ENCODE measurements around the gene RPH3AL. TPM values are rescaled to one million over a fixed set of nuclear protein-coding genes. Genes with fewer than 3 reads are reported as not detected.

The RPH3AL gene
- total and polyA plus RNA-seq, 2 donors from 2014 or later: 18.1 to 55.9 TPM

DNA sequence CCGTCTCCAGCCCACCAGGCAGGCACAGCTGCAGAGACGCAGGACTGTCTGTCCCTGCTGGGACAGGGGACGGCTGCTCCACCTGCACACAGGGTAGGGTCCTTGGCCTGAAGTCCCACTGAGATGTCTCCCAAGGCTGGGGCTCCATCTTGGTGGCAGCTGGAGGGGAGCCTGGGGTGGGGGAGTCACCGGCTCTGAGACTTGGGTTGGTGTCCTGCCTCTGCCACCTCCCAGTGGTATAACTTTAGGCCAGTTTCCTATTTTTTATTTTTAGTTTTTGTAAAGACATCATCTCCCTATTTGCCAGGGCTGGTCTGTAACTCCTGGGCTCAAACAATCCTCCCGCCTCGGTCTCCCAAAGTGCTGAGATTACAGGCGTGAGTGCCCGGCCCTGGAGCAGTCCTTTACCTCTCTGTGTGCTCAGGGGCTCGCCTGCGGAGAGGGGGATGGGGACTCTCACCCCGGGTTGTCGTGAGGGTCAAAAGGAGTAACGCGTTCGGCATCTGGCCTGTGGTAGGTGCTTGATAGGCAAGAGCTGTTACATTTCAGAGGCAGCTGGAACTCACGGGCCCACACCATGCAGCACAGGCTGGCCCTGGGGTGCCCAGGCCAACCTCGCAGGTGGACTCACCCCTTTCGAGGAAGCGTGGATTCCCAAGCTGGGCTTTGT lies 124.5 kb downstream of the RPH3AL start:
- TF ChIP-seq, protein P1, sequence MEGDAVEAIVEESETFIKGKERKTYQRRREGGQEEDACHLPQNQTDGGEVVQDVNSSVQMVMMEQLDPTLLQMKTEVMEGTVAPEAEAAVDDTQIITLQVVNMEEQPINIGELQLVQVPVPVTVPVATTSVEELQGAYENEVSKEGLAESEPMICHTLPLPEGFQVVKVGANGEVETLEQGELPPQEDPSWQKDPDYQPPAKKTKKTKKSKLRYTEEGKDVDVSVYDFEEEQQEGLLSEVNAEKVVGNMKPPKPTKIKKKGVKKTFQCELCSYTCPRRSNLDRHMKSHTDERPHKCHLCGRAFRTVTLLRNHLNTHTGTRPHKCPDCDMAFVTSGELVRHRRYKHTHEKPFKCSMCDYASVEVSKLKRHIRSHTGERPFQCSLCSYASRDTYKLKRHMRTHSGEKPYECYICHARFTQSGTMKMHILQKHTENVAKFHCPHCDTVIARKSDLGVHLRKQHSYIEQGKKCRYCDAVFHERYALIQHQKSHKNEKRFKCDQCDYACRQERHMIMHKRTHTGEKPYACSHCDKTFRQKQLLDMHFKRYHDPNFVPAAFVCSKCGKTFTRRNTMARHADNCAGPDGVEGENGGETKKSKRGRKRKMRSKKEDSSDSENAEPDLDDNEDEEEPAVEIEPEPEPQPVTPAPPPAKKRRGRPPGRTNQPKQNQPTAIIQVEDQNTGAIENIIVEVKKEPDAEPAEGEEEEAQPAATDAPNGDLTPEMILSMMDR (IDR thresholded peaks at IDR 0.05; ENCODE audit: borderline replicate concordance, extremely low read depth, insufficient read depth): no peak
- Histone ChIP-seq H3K9ac (ENCODE audit: low read length in 3 of 3) (no peak overlapping the region), H3K36me3 (ENCODE audit: control insufficient read depth in 2 of 3, insufficient read depth in 3 of 3, low read length in 3 of 3) (no peaks in the 10 kb centered on the region), H3K27ac (ENCODE audit: low read depth in 2 of 2, low read length in 2 of 2) (no peak overlapping the region), H3K4me3 (ENCODE audit: low read length in 3 of 3) (no peak overlapping the region), H3K27me3 (ENCODE audit: control insufficient read depth, insufficient read depth, low read length) (no peaks in the 10 kb centered on the region), H3K9me3 (ENCODE audit: control insufficient read depth in 2 of 3, insufficient read depth in 1 of 3, low read length in 3 of 3) (no peaks in the 10 kb centered on the region), H3K4me1 (ENCODE audit: control insufficient read depth in 2 of 3, insufficient read depth in 2 of 3, low read depth in 1 of 3, low read length in 3 of 3) (no peaks in the 10 kb centered on the region)
- intact Hi-C loops (cut with DNase I): no loop called here
- peak in 1 of 5 donors; percentile 64 for DNase-seq
- no peak for FAIRE-seq

DNA sequence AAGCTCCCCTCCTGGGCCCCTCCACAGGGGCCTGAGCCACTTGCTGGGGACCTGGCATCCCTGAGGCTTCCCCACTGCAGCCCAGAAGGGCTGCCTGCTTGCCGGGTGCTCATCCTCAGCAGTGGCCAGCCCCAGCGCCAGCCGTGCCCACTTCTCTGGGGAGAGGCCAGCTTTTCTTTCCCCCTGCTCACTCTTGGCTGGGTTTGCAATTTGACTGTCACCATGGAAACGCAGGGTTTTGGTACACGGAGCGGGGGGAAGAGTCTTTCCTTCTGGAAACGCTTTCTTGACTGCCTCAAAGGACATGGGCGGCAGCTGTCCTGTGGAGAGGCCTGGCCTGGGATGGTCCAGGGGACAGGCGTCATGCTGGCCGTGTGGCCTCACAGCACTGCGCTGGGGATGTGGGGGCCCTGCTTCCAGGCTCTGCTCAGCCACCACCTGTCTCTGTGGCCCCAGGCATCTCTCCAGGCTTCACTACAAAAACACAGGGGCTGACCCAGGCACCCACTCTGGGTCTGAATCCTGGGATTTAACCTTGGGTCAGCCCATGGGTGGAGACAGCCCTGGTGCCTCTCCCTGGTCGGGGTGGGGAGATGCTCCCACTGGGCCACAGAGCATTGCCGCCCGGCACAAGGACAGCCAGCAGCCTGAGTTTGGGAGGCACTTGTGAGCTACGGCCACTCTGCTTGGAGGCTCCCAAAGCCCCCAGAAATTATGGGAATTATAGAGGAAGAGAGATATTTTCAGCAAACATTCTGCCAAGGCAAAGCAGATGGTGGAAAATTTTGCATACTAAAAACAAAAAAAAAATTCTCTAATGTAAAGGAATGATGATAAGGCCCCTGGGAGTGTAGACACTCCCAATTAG lies 125.3 kb downstream of the RPH3AL start:
- H3K36me3 ChIP-seq (ENCODE audit: control insufficient read depth in 2 of 3, insufficient read depth in 3 of 3, low read length in 3 of 3): no peaks in the 10 kb centered on the region
- TF ChIP-seq, protein P1 (IDR thresholded peaks at IDR 0.05; ENCODE audit: borderline replicate concordance, extremely low read depth, insufficient read depth): no peak
- H3K27ac ChIP-seq (ENCODE audit: low read depth in 2 of 2, low read length in 2 of 2): no peak overlapping the region
- no peak for FAIRE-seq
- peak in 4 of 5 donors; percentile 40 to 77 (median 47) for DNase-seq
- H3K9ac ChIP-seq (ENCODE audit: low read length in 3 of 3): no peak overlapping the region
- H3K4me1 ChIP-seq (ENCODE audit: control insufficient read depth in 2 of 3, insufficient read depth in 2 of 3, low read depth in 1 of 3, low read length in 3 of 3): no peaks in the 10 kb centered on the region
- intact Hi-C loops (cut with DNase I): no loop called here
- H3K27me3 ChIP-seq (ENCODE audit: control insufficient read depth, insufficient read depth, low read length): no peaks in the 10 kb centered on the region
- no peaks in the 10 kb centered on the region for H3K9me3 ChIP-seq (ENCODE audit: control insufficient read depth in 2 of 3, insufficient read depth in 1 of 3, low read length in 3 of 3)
- no peak overlapping the region for H3K4me3 ChIP-seq (ENCODE audit: low read length in 3 of 3)

DNA sequence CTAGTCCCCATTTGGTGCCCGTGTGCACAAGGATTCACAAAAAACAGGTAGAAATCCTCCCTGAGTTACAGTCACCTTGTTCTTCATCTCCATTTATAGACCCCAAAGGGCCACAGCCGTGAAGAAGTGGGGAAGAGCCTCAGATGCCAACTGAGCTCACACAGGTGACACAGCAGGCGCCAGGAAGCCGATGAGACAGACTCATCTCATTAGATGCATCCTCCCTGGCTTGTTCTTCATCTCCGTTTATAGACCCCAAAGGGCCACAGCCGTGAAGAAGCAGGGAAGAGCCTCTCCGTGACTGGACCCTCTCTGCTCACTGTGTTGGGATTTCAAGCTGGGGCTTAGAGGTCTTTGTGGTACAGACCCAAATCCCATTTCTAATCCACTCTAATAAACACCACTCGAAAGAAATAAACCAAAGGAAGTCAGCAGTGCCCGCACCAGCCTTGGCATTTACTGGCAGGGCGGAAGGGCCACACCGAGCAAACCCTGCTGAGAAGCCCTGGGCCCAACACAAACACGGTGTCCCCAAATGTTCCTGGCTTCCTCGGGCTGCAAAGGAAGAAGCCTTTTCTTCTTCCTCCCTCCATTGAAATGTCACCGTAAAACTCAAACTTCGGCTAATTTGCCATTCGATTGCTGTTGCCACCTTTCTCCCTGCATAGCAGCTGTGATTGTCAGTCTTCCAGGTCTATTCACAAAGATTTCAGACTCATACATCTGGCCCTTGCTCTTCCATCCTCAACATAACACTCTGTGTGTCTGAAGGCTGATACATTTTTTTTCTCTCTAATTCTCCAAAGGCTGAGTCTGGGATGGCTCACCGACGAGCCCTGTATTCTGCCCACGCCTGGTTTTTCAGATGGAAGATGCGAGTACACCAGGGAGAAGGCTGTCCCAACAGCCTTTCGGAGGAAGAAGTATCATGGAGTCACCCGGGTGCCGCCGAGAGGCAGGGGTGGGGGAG lies 126.2 kb downstream of the RPH3AL start:
- H3K4me3 ChIP-seq (ENCODE audit: low read length in 3 of 3): no peak overlapping the region
- TF ChIP-seq, protein P1 (IDR thresholded peaks at IDR 0.05; ENCODE audit: borderline replicate concordance, extremely low read depth, insufficient read depth): no peak
- no peak overlapping the region for H3K9ac ChIP-seq (ENCODE audit: low read length in 3 of 3)
- H3K27ac ChIP-seq (ENCODE audit: low read depth in 2 of 2, low read length in 2 of 2): no peak overlapping the region
- no peak for FAIRE-seq
- H3K36me3 ChIP-seq (ENCODE audit: control insufficient read depth in 2 of 3, insufficient read depth in 3 of 3, low read length in 3 of 3): no peaks in the 10 kb centered on the region
- peak in 1 of 5 donors; percentile 17 for DNase-seq
- intact Hi-C loops (cut with DNase I): no loop called here
- no peaks in the 10 kb centered on the region for H3K4me1 ChIP-seq (ENCODE audit: control insufficient read depth in 2 of 3, insufficient read depth in 2 of 3, low read depth in 1 of 3, low read length in 3 of 3)
- H3K27me3 ChIP-seq (ENCODE audit: control insufficient read depth, insufficient read depth, low read length): no peaks in the 10 kb centered on the region
- no peaks in the 10 kb centered on the region for H3K9me3 ChIP-seq (ENCODE audit: control insufficient read depth in 2 of 3, insufficient read depth in 1 of 3, low read length in 3 of 3)
